ENCODE measurements around the gene ATAD1. TPM values are rescaled to one million over a fixed set of nuclear protein-coding genes. Genes with fewer than 3 reads are reported as not detected.

Gene ATAD1
- total RNA-seq, 1 experiment from 2014 or later, result 26.3 TPM

DNA sequence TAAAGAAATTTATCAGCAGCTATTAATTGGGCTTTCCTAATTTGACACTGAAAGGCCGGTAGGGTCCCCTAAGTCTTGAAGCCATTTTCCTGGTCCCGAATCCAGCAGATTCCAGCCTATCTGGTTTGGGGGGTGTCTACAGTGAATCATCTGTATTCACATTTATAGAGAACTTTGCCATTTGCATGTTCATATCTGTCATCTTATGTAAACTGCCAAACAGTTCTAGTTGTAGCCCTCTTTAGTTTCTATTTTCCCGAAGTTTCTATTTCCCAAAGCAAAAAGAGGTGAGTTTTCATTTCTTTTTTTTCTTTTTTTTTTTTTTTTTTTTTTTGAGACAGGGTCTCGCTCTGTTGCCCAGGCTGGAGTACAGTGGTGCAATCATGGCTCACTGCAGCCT lies 110.8 kb downstream of the ATAD1 start:
- H3K27ac ChIP-seq, result no peak overlapping the region
- CTCF ChIA-PET, result no interaction called here

GRCh38 chr10:87706731-87707130 lies 111.3 kb downstream of the ATAD1 start:
- ChIA-PET CTCF (no interaction called here), POLR2A (ENCODE audit: unreplicated experiment) (no interaction called here)
- Histone ChIP-seq H3F3A (ENCODE audit: insufficient read depth, low read depth) (peaks cover 6% of the 10 kb centered on the region; the same call in 1 of the 2 replicates), H3K27me3 (ENCODE audit: insufficient read depth, low read depth) (no peaks in the 10 kb centered on the region), H4K20me1 (ENCODE audit: insufficient read depth) (no peaks in the 10 kb centered on the region), H3K4me1 (replicated peaks; ENCODE audit: insufficient read depth) (peaks cover 13% of the 10 kb centered on the region), H3K4me3 (no peak overlapping the region), H3K36me3 (ENCODE audit: low read depth) (no peaks in the 10 kb centered on the region), H3K27ac (no peak overlapping the region), H3K9me3 (ENCODE audit: insufficient read depth, low read depth) (no peaks in the 10 kb centered on the region), H2AFZ (no peak overlapping the region), H3K9me2 (ENCODE audit: insufficient read depth) (no peaks in the 10 kb centered on the region), H3K4me2 (no peak overlapping the region), H3K79me2 (ENCODE audit: low read depth) (no peaks in the 10 kb centered on the region)
- DNase-seq, result no peak
- no peak for TF ChIP-seq CTCF (conservative IDR thresholded peaks at IDR 0.05)
- no peak for TF ChIP-seq EZH2 (IDR thresholded peaks at IDR 0.05; ENCODE audit: low read depth)
- intact Hi-C loops (cut with micrococcal nuclease; ENCODE audit: unreplicated experiment), result loop anchor here (5.0 kb wide), 1 partner anchor 49 kb away; the partner anchor contains the start of gene PAPSS2
- BruUV-seq (replicated peaks), result no TSS peak

More for the DNA sequence above, 110.8 kb downstream of the ATAD1 start:
- POLR2A ChIA-PET (ENCODE audit: unreplicated experiment), result no interaction called here
- Histone ChIP-seq H2AFZ (no peak overlapping the region), H3K4me2 (no peak overlapping the region), H3K27me3 (ENCODE audit: insufficient read depth, low read depth) (no peaks in the 10 kb centered on the region), H3F3A (ENCODE audit: insufficient read depth, low read depth) (peaks cover under 1% of the 10 kb centered on the region; the same call in 1 of the 2 replicates), H3K79me2 (ENCODE audit: low read depth) (no peaks in the 10 kb centered on the region), H3K9me3 (ENCODE audit: insufficient read depth, low read depth) (no peaks in the 10 kb centered on the region), H3K9me2 (ENCODE audit: insufficient read depth) (no peaks in the 10 kb centered on the region), H4K20me1 (ENCODE audit: insufficient read depth) (no peaks in the 10 kb centered on the region), H3K4me1 (replicated peaks; ENCODE audit: insufficient read depth) (peaks cover 12% of the 10 kb centered on the region), H3K36me3 (ENCODE audit: low read depth) (no peaks in the 10 kb centered on the region), H3K4me3 (no peak overlapping the region)
- intact Hi-C loops (cut with micrococcal nuclease; ENCODE audit: unreplicated experiment), result loop anchor here (5.0 kb wide), 1 partner anchor 50 kb away; the partner anchor contains the start of gene PAPSS2
- TF ChIP-seq EZH2 (IDR thresholded peaks at IDR 0.05; ENCODE audit: low read depth) (no peak), CTCF (conservative IDR thresholded peaks at IDR 0.05) (no peak)
- DNase-seq, result no peak
- BruUV-seq (replicated peaks), result no TSS peak

DNA sequence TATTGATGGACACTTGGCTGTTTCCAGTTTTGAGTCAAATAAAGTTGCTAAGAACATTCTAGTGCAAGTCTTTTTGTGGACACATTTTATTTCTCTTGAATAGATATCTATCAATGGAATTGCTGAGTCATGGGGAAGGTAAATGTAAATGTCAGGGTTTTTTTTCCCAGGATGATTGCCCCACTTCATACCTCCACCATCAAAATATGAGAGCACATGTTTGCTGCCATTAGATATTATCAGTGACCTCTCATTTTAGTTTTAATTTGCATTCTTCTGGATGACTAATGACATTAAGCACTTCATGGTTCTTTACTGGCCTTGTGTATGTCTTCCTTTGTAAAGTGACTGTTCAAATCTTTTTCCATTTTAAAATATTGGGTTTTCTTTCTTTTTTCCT lies 112.7 kb downstream of the ATAD1 start:
- ChIA-PET CTCF (no interaction called here), POLR2A (ENCODE audit: unreplicated experiment) (no interaction called here)
- Histone ChIP-seq H4K20me1 (ENCODE audit: insufficient read depth) (no peaks in the 10 kb centered on the region), H3K27me3 (ENCODE audit: insufficient read depth, low read depth) (no peaks in the 10 kb centered on the region), H3K79me2 (ENCODE audit: low read depth) (no peaks in the 10 kb centered on the region), H3K9me2 (ENCODE audit: insufficient read depth) (no peaks in the 10 kb centered on the region), H3K4me1 (replicated peaks; ENCODE audit: insufficient read depth) (peaks cover 24% of the 10 kb centered on the region), H3K36me3 (ENCODE audit: low read depth) (no peaks in the 10 kb centered on the region), H3K4me3 (no peak overlapping the region), H2AFZ (no peak overlapping the region), H3K27ac (peak overlapping the region; percentile 30; the same call in 1 of the 2 replicates), H3F3A (ENCODE audit: insufficient read depth, low read depth) (peaks cover 9% of the 10 kb centered on the region; the same call in 1 of the 2 replicates), H3K9me3 (ENCODE audit: insufficient read depth, low read depth) (no peaks in the 10 kb centered on the region), H3K4me2 (no peak overlapping the region)
- intact Hi-C loops (cut with micrococcal nuclease; ENCODE audit: unreplicated experiment), result loop anchor here (5.0 kb wide), 1 partner anchor 48 kb away; the partner anchor contains the start of gene PAPSS2
- no TSS peak for BruUV-seq (replicated peaks)
- no peak for TF ChIP-seq EZH2 (IDR thresholded peaks at IDR 0.05; ENCODE audit: low read depth)
- TF ChIP-seq CTCF (conservative IDR thresholded peaks at IDR 0.05), result no peak
- peak in 1 of 2 experiments; percentile 82 for DNase-seq
